HG03108 (cell line): ENCODE measurements around the gene SIL1.
"Not testable (repeated sequence)": the region's sequence is repeated elsewhere in the genome, so short reads cannot be mapped to it uniquely, and the experiment has no call there.

Experiments used
- ATAC-seq: cut with Tn5 transposase; IDR thresholded peaks from one replicate; pipeline ENCODE4 v1.9.1; 2021; ENCODE audit warnings: moderate library complexity; ENCODE audit not compliant: unreplicated experiment

SIL1 gene

GRCh38 chr5:139177809-139178588, 20.2 kb downstream of the SIL1 start:
- ATAC-seq = no peak

- not testable (repeated sequence) for ATAC-seq
Observed at GRCh38 chr5:139177281-139177680, 20.9 kb downstream of the SIL1 start.

- not testable (repeated sequence) for ATAC-seq
Observed at GRCh38 chr5:139174382-139174781, 23.8 kb downstream of the SIL1 start.

- ATAC-seq = no peak
Observed at GRCh38 chr5:139171779-139172404, 26.3 kb downstream of the SIL1 start.

- no peak for ATAC-seq
Observed at GRCh38 chr5:139167952-139168720, 30.0 kb downstream of the SIL1 start.

GRCh38 chr5:139167533-139167932, 30.6 kb downstream of the SIL1 start:
- no peak for ATAC-seq

- ATAC-seq = no peak
Observed at GRCh38 chr5:139167063-139167462, 31.1 kb downstream of the SIL1 start.

- not testable (repeated sequence) for ATAC-seq
Observed at GRCh38 chr5:139164897-139165296, 33.3 kb downstream of the SIL1 start.

GRCh38 chr5:139164020-139164419, 34.1 kb downstream of the SIL1 start:
- ATAC-seq = no peak

GRCh38 chr5:139162448-139162847, 35.7 kb downstream of the SIL1 start:
- ATAC-seq = no peak

- no peak for ATAC-seq
Observed at GRCh38 chr5:139158791-139159190, 39.4 kb downstream of the SIL1 start.

GRCh38 chr5:139157556-139157955, 40.6 kb downstream of the SIL1 start:
- no peak for ATAC-seq

- ATAC-seq = no peak
Observed at GRCh38 chr5:139156814-139157213, 41.4 kb downstream of the SIL1 start.

GRCh38 chr5:139155333-139155732, 42.8 kb downstream of the SIL1 start:
- no peak for ATAC-seq

- no peak for ATAC-seq
Observed at GRCh38 chr5:139151902-139152301, 46.3 kb downstream of the SIL1 start.

GRCh38 chr5:139150367-139150999, 47.7 kb downstream of the SIL1 start:
- no peak for ATAC-seq

GRCh38 chr5:139149477-139150199, 48.5 kb downstream of the SIL1 start:
- no peak for ATAC-seq

- no peak for ATAC-seq
Observed at GRCh38 chr5:139148986-139149385, 49.2 kb downstream of the SIL1 start.

- ATAC-seq = no peak
Observed at GRCh38 chr5:139148306-139148705, 49.9 kb downstream of the SIL1 start.

- ATAC-seq = no peak
Observed at GRCh38 chr5:139147483-139148087, 50.6 kb downstream of the SIL1 start.
